ENCODE data around the gene HERC2. TPM values are rescaled to one million over a fixed set of nuclear protein-coding genes. Genes with fewer than 3 reads are reported as not detected.
"Not testable (repeated sequence)": the region's sequence is repeated elsewhere in the genome, so short reads cannot be mapped to it uniquely, and the experiment has no call there.

Gene HERC2
- total RNA-seq, 2 experiments from 2014 or later = 26.8 to 35.0 TPM

GRCh38 chr15:28296814-28297213 lies 25.2 kb downstream of the HERC2 start:
- H3K9me3 Mint-ChIP-seq (ENCODE audit: low read depth); H3K4me1 Mint-ChIP-seq; H3K27ac Mint-ChIP-seq; CTCF ChIA-PET; intact Hi-C loops (cut with DNase I, micrococcal nuclease); POLR2A ChIA-PET; H3K27me3 Mint-ChIP-seq; H3K4me3 Mint-ChIP-seq; DNase-seq: not testable (repeated sequence)
- H3K36me3 Mint-ChIP-seq (ENCODE audit: low read depth) = peaks cover 24% of the 10 kb centered on the region
- peak; percentile 61 for ATAC-seq

DNA sequence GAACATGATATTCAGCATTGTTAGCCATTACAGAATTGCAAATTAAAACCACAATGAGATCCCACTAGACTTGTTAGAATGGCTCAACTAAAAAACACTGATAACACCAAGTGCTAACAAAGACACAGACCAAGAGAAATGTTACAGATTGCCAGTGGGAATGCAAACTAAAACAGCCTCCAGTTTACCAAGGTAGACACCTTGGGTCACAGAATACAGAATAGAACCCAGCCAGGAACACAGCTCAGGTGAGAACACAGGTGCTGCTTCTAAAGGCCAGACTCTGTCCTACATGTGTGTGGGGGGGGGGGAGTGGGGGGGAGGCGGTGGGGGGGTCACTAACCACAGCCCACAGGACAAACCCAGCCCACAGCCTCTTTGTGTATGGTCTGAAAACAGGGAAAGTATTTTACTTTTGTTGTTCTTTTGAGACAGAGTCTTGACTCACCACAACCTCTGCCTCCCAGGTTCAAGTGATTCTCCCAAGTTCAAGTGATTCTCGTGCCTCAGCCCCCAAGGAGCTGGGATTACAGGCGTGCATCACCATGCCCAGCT lies 26.9 kb downstream of the HERC2 start:
- DNase-seq; H3K4me1 Mint-ChIP-seq; intact Hi-C loops (cut with DNase I, micrococcal nuclease); H3K9me3 Mint-ChIP-seq (ENCODE audit: low read depth); ATAC-seq; H3K27ac Mint-ChIP-seq; H3K27me3 Mint-ChIP-seq; CTCF ChIA-PET; POLR2A ChIA-PET; H3K4me3 Mint-ChIP-seq: not testable (repeated sequence)
- peaks cover 38% of the 10 kb centered on the region for H3K36me3 Mint-ChIP-seq (ENCODE audit: low read depth)

DNA sequence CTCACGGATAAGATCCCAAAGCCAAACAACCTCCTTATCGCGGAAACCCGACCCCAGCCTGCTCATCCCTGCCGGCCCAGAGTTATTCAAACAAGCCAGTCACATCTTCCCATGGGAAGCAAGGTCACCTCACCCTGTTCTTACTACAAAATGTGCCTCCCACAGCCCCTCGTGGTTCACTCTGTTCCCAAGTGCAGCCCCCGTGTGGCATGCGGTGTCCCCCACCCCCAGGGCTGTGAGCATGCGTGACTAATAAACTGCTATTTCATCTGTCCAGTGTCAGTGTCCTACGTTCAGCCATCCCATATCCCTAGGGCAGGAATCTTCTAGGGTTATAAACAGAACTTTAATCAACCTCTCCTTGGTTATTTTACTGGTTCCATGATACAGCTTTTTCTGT lies 27.4 kb downstream of the HERC2 start:
- H3K4me1 Mint-ChIP-seq; ATAC-seq; H3K27me3 Mint-ChIP-seq; H3K27ac Mint-ChIP-seq; H3K9me3 Mint-ChIP-seq (ENCODE audit: low read depth); intact Hi-C loops (cut with DNase I, micrococcal nuclease); H3K4me3 Mint-ChIP-seq; DNase-seq; CTCF ChIA-PET; POLR2A ChIA-PET: not testable (repeated sequence)
- H3K36me3 Mint-ChIP-seq (ENCODE audit: low read depth) = peaks cover 44% of the 10 kb centered on the region

GRCh38 chr15:28289694-28290463 lies 32.1 kb downstream of the HERC2 start:
- H3K27ac Mint-ChIP-seq = no peak overlapping the region
- ChIA-PET POLR2A (no interaction called here), CTCF (no interaction called here)
- no peak for ATAC-seq
- intact Hi-C loops (cut with DNase I, micrococcal nuclease) = no loop called here
- H3K4me3 Mint-ChIP-seq = no peak overlapping the region
- DNase-seq = no peak
- peaks cover 52% of the 10 kb centered on the region for H3K36me3 Mint-ChIP-seq (ENCODE audit: low read depth)
- H3K27me3 Mint-ChIP-seq = no peaks in the 10 kb centered on the region
- H3K4me1 Mint-ChIP-seq = peaks cover 5% of the 10 kb centered on the region
- H3K9me3 Mint-ChIP-seq (ENCODE audit: low read depth) = peaks cover 4% of the 10 kb centered on the region

DNA sequence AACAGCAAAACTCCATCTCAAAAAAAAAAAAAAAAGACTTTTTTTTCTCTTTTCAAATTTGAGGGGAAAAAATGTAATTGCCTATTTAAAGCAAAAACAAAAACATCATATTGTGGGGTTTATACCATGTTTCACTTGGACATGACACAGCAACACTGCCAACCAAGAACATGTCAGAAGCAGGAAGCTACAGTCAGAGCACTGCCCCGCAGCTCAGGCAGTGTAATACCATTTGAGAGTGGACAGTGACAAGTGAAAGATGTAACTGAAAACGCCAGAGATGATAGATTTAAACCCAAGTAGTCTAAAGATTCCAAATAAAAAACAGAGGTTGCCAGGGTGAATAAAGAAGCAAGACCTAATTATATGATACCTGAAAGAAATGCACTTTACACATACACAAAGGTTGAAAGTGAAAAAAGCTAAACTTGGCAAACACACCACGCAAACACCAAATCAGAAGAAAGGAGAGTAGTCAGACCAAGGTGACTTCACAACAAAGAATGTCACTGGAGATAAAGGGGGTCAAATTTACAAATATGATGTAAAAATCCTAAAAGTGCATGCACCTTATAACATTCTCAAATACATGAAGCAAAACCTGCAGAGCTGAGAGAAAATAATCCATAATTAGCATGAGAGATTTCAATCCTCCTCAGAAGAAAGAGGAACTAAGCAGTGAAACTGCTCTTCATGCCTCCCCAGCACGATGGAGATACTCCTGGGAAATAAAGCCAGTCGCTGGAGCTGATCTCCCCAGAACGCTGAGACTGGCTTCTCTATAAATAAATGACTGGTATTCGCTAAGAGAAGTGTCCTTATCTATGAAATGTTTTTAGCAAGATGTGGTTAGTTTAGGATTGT lies 32.9 kb downstream of the HERC2 start:
- H3K36me3 Mint-ChIP-seq (ENCODE audit: low read depth) = peaks cover 52% of the 10 kb centered on the region

DNA sequence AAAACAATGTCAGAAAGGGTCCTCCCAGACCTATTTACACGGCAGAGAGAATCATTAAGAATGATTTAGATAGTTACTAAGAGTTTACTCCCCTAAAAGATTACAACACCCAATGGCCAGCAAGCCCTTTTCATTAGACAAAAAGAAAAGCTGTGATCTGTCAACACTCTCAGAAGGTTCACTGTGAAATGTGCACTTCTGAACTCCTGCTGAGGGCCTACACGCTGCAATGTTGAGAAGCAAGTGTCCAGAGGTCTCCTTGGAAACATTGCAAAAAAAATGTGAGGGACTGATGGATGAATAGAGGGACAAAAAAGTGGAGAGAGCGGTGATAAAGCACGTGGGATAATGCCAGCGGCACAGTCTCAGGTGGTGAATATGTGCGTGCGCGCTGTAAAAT lies 35.3 kb downstream of the HERC2 start:
- H3K27me3 Mint-ChIP-seq; ATAC-seq; DNase-seq; intact Hi-C loops (cut with DNase I, micrococcal nuclease); H3K4me3 Mint-ChIP-seq; H3K4me1 Mint-ChIP-seq; H3K27ac Mint-ChIP-seq; CTCF ChIA-PET; H3K9me3 Mint-ChIP-seq (ENCODE audit: low read depth); POLR2A ChIA-PET: not testable (repeated sequence)
- H3K36me3 Mint-ChIP-seq (ENCODE audit: low read depth) = peaks cover 53% of the 10 kb centered on the region

More for the DNA sequence above, 32.9 kb downstream of the HERC2 start:
- H3K4me3 Mint-ChIP-seq; DNase-seq; H3K27me3 Mint-ChIP-seq; H3K9me3 Mint-ChIP-seq (ENCODE audit: low read depth); H3K4me1 Mint-ChIP-seq; POLR2A ChIA-PET; intact Hi-C loops (cut with DNase I, micrococcal nuclease); H3K27ac Mint-ChIP-seq; ATAC-seq; CTCF ChIA-PET: not testable (repeated sequence)

GRCh38 chr15:28286031-28286430 lies 35.9 kb downstream of the HERC2 start:
- ATAC-seq (no peak), DNase-seq (no peak)
- intact Hi-C loops (cut with DNase I, micrococcal nuclease) = no loop called here
- Mint-ChIP-seq H3K4me1 (peaks cover 7% of the 10 kb centered on the region), H3K9me3 (ENCODE audit: low read depth) (peaks cover 4% of the 10 kb centered on the region), H3K36me3 (ENCODE audit: low read depth) (peaks cover 48% of the 10 kb centered on the region), H3K4me3 (no peak overlapping the region), H3K27ac (no peak overlapping the region), H3K27me3 (no peaks in the 10 kb centered on the region)
- ChIA-PET POLR2A (no interaction called here), CTCF (no interaction called here)

- CTCF ChIA-PET = interaction anchor here (1.1 kb wide), 1 partner anchor 35 kb away, joined by 3 read pairs; no protein-coding TSS in a partner anchor
- Mint-ChIP-seq H3K9me3 (ENCODE audit: low read depth) (no peaks in the 10 kb centered on the region), H3K4me1 (peaks cover 2% of the 10 kb centered on the region), H3K27me3 (no peaks in the 10 kb centered on the region), H3K36me3 (ENCODE audit: low read depth) (peaks cover 32% of the 10 kb centered on the region), H3K4me3 (no peak overlapping the region), H3K27ac (no peak overlapping the region)
- POLR2A ChIA-PET = no interaction called here
- intact Hi-C loops (cut with DNase I, micrococcal nuclease) = no loop called here
- no peak for ATAC-seq
- no peak for DNase-seq
These were observed 40.1 kb downstream of the HERC2 start for GRCh38 chr15:28281876-28282275.

GRCh38 chr15:28274635-28275034 lies 47.3 kb downstream of the HERC2 start:
- no peak for ATAC-seq
- ChIA-PET POLR2A (no interaction called here), CTCF (no interaction called here)
- H3K4me3 Mint-ChIP-seq = no peak overlapping the region
- peaks cover 15% of the 10 kb centered on the region for H3K36me3 Mint-ChIP-seq (ENCODE audit: low read depth)
- H3K4me1 Mint-ChIP-seq = no peaks in the 10 kb centered on the region
- no peak overlapping the region for H3K27ac Mint-ChIP-seq
- DNase-seq = no peak
- no peaks in the 10 kb centered on the region for H3K9me3 Mint-ChIP-seq (ENCODE audit: low read depth)
- no peaks in the 10 kb centered on the region for H3K27me3 Mint-ChIP-seq
- intact Hi-C loops (cut with DNase I, micrococcal nuclease) = no loop called here

GRCh38 chr15:28273873-28274610 lies 47.9 kb downstream of the HERC2 start:
- Mint-ChIP-seq H3K4me1 (no peaks in the 10 kb centered on the region), H3K4me3 (no peak overlapping the region), H3K9me3 (ENCODE audit: low read depth) (no peaks in the 10 kb centered on the region), H3K27me3 (no peaks in the 10 kb centered on the region), H3K36me3 (ENCODE audit: low read depth) (peaks cover 17% of the 10 kb centered on the region), H3K27ac (no peak overlapping the region)
- ChIA-PET CTCF (interaction anchor here (1.6 kb wide), 1 partner anchor 148 kb away, joined by 3 read pairs; no protein-coding TSS in a partner anchor), POLR2A (no interaction called here)
- no peak for DNase-seq
- intact Hi-C loops (cut with DNase I, micrococcal nuclease) = no loop called here
- no peak for ATAC-seq

- Mint-ChIP-seq H3K27me3 (no peaks in the 10 kb centered on the region), H3K27ac (no peak overlapping the region), H3K36me3 (ENCODE audit: low read depth) (peaks cover 19% of the 10 kb centered on the region), H3K4me3 (no peak overlapping the region), H3K9me3 (ENCODE audit: low read depth) (no peaks in the 10 kb centered on the region), H3K4me1 (no peaks in the 10 kb centered on the region)
- DNase-seq (no peak), ATAC-seq (no peak)
- intact Hi-C loops (cut with DNase I, micrococcal nuclease) = no loop called here
- CTCF ChIA-PET = interaction anchor here (1.6 kb wide), 1 partner anchor 147 kb away, joined by 3 read pairs; no protein-coding TSS in a partner anchor
- POLR2A ChIA-PET = no interaction called here
These were observed 48.5 kb downstream of the HERC2 start for GRCh38 chr15:28273468-28273867.
